Testis (tissue), 3 donors: Measurements from ENCODE around the gene CPAMD8. TPM values are rescaled to one million over a fixed set of nuclear protein-coding genes. Genes with fewer than 3 reads are reported as not detected.

Experiments used
- DNase-seq: peaks from one replicate; pipeline ENCODE4 v3.0.0-alpha.2; 2019
- H3K27ac ChIP-seq, 2 donors: fragments of 200-600 bp; sonication (generic); one replicate each; pipeline ENCODE4 v1.5.1; 2019
- H3K27me3 ChIP-seq: fragments of 200-600 bp; sonication (generic); one replicate; pipeline ENCODE4 v1.5.1; 2019
- H3K36me3 ChIP-seq: fragments of 200-600 bp; sonication (generic); one replicate; pipeline ENCODE4 v1.5.1; 2017; ENCODE audit warnings: low read depth; ENCODE audit errors: missing control alignments
- H3K4me1 ChIP-seq: fragments of 200-600 bp; sonication (generic); one replicate; pipeline ENCODE4 v1.5.1; 2019
- H3K4me3 ChIP-seq, 2 donors: fragments of 200-600 bp; sonication (generic); one replicate each; pipeline ENCODE4 v1.5.1; 2017 to 2019
- H3K9me3 ChIP-seq: fragments of 200-600 bp; sonication (generic); one replicate; pipeline ENCODE4 v1.5.1; 2017
- CTCF ChIP-seq, 3 experiments: fragments of 450-650 bp in 2 of 3; fragments of 200-600 bp in 1 of 3; sonication (generic) in 1 of 3; IDR thresholded peaks; one replicate each; pipeline ENCODE4 v1.5.1; 2016 to 2019; ENCODE audit warnings: antibody characterized with exemption in 3 of 3, mild to moderate bottlenecking in 2 of 3, moderate library complexity in 1 of 3
- POLR2A ChIP-seq: fragments of 450-650 bp; IDR thresholded peaks from one replicate; pipeline ENCODE4 v1.6.1; 2017; ENCODE audit warnings: antibody characterized with exemption, mild to moderate bottlenecking, moderate library complexity
- WGBS, 2 donors: methylation state at CpG; one replicate each; pipeline ENCODE4 v1.1.5; 2018; 5-methylcytosine and 5-hydroxymethylcytosine counted together
- intact Hi-C: fragments of 100-400 bp; cut with DNase I; formaldehyde crosslinking; loops from one replicate; pipeline ENCODE4 v1.15.1; 2023; ENCODE audit warnings: low total_unique reads
- polyA plus RNA-seq: library from polyadenylated mRNA; stranded (reverse); fragments of 350-450 nt; fragmentation: Illumina TruSeq; extraction: RNeasy Lipid Tissue Mini Kit (QIAGEN cat#74804); gene quantifications from one replicate; pipeline ENCODE4 v1.2.3, GENCODE V29; 2014; ENCODE audit warnings: low read depth, low replicate concordance; ENCODE audit not compliant: insufficient read depth
- total RNA-seq, 2 donors: library from RNA; depleted of rRNA; stranded (reverse); fragments of >200 nt; gene quantifications; one replicate each; pipeline ENCODE4 v1.2.3, GENCODE V29; 2016

Gene CPAMD8
- total and polyA plus RNA-seq, 3 donors from 2014 or later: 12.0 to 46.1 (median 30.8) TPM

GRCh38 chr19:17052439-17052838 is 25.8 kb upstream of the CPAMD8 start:
- peaks cover 6% of the 10 kb centered on the region for H3K4me1 ChIP-seq
- intact Hi-C loops: loop anchor here (10.0 kb wide), 1 partner anchor 278 kb away; no protein-coding TSS in a partner anchor
- 63 to 65% methylated on average over 8 of the region's 8 CpGs for WGBS, 2 donors
- no peaks in the 10 kb centered on the region for H3K27me3 ChIP-seq
- no peaks in the 10 kb centered on the region for H3K36me3 ChIP-seq
- H3K4me3 ChIP-seq: no peak overlapping the region
- no peak overlapping the region for H3K27ac ChIP-seq
- peak; percentile 72 for DNase-seq
- H3K9me3 ChIP-seq: no peaks in the 10 kb centered on the region
- no peak for TF ChIP-seq POLR2A
- TF ChIP-seq CTCF (IDR thresholded peaks at IDR 0.05): peak; percentile 54 to 80 (median 64)

DNA sequence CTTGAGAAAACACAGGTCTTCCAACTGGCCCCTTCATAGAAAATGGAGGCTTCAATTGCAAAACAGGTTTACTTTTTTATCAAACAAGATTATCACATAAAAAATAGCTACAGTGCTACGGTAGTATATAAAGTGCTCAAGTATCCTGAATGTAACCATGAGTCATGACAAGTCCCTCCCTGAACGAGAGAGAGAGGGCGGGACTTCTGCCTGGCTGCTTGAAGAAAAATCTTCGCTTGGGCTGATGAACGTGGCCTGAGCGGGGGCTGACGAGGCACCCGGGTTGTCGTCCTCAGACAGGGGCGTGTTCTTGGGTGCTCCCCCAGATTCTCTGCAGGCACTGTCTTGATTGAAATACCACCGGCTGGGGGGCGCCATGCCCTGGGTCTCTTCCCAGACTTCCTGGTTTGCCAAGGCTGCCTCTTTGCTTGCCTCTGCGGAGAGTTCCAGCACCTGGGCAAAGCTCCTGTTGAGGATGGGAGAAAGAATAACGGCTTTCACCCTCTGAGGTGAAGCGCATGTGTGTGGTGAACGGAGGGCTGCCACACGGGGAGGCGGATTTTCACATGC is 23.2 kb upstream of the CPAMD8 start:
- Histone ChIP-seq H3K4me1 (peaks cover 6% of the 10 kb centered on the region), H3K27me3 (no peaks in the 10 kb centered on the region), H3K27ac (no peak overlapping the region), H3K9me3 (no peaks in the 10 kb centered on the region), H3K4me3 (no peak overlapping the region), H3K36me3 (no peaks in the 10 kb centered on the region)
- DNase-seq: peak; percentile 29
- intact Hi-C loops: loop anchor here (10.0 kb wide), 1 partner anchor 275 kb away; no protein-coding TSS in a partner anchor
- WGBS, 2 donors: 83 to 85% methylated on average over 18 of the region's 18 CpGs
- TF ChIP-seq POLR2A (no peak), CTCF (IDR thresholded peaks at IDR 0.05) (no peak)

DNA sequence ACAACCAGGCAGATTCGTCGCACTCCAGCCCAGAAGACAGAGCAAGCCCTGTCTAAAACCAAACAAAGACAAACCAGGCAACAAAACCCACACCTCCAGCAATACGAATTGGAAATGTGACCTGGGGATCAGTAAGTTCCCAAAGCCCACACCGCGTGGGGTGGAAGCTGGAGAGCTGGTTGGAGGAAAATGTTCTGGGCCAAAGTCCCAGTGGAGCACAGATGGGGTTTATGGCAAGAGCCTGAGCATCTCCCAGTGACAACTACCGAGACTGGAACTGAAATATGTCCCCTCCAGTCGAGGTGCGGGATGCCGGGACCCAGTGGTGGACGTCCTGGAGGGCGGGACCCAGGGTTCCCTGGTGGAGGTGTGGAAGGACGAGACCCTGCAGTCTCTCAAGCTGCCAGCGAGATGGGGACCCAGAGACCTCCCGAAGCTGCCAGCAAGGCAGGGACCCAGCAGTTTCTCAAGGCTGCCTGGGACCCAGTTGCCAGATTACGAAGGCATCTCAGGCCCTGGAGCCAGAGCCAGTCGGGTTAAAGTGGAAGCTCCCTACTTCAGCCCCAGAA is 22.4 kb upstream of the CPAMD8 start:
- 62 to 70% methylated on average over 15 to 16 of the region's 16 CpGs for WGBS, 2 donors
- intact Hi-C loops: no loop called here
- H3K36me3 ChIP-seq: no peaks in the 10 kb centered on the region

GRCh38 chr19:17045907-17046502 is 19.4 kb upstream of the CPAMD8 start:
- Histone ChIP-seq H3K36me3 (no peaks in the 10 kb centered on the region), H3K4me3 (no peak overlapping the region), H3K27me3 (no peaks in the 10 kb centered on the region), H3K4me1 (peaks cover 6% of the 10 kb centered on the region), H3K27ac (no peak overlapping the region), H3K9me3 (no peaks in the 10 kb centered on the region)
- 79 to 92% methylated on average over 5 of the region's 5 CpGs for WGBS, 2 donors
- no peak for DNase-seq
- TF ChIP-seq CTCF (IDR thresholded peaks at IDR 0.05) (no peak), POLR2A (no peak)
- intact Hi-C loops: no loop called here

More for the DNA sequence above, 22.4 kb upstream of the CPAMD8 start:
- no peak for DNase-seq
- H3K27me3 ChIP-seq: no peaks in the 10 kb centered on the region
- TF ChIP-seq POLR2A (no peak), CTCF (IDR thresholded peaks at IDR 0.05) (no peak)
- peak overlapping the region in 1 of 2 donors; percentile 4 for H3K27ac ChIP-seq
- H3K4me1 ChIP-seq: peaks cover 6% of the 10 kb centered on the region
- no peak overlapping the region for H3K4me3 ChIP-seq
- no peaks in the 10 kb centered on the region for H3K9me3 ChIP-seq
